Esophagus muscularis mucosa (tissue), 4 donors: ENCODE results near the gene PTPN11. TPM values are rescaled to one million over a fixed set of nuclear protein-coding genes. Genes with fewer than 3 reads are reported as not detected.

ENCODE experiments used
- DNase-seq: peaks from one replicate; pipeline ENCODE4 v3.0.0-alpha.2; 2017; ENCODE audit errors: extremely low spot score
- H3K27ac ChIP-seq, 4 donors: fragments of 200-600 bp; sonication (generic); replicated peaks in 1 of 4; 1 replicate in 3 of 4; 2 replicates in 1 of 4; pipeline ENCODE4 v1.5.1; 2016 to 2019; ENCODE audit warnings: mild to moderate bottlenecking in 1 of 4
- H3K27me3 ChIP-seq, 4 donors: fragments of 200-600 bp; sonication (generic); one replicate each; pipeline versions ENCODE4 v1.5.1 to v1.6.0; 2016 to 2019
- H3K36me3 ChIP-seq, 4 donors: fragments of 200-600 bp; sonication (generic); one replicate each; pipeline ENCODE4 v1.5.1; 2016 to 2019
- H3K4me1 ChIP-seq, 4 donors: fragments of 200-600 bp; sonication (generic); one replicate each; pipeline ENCODE4 v1.5.1; 2016 to 2019
- H3K4me3 ChIP-seq, 4 donors: fragments of 200-600 bp; sonication (generic); 1 replicate in 2 of 4; 2 replicates in 2 of 4; pipeline ENCODE4 v1.5.1; 2016 to 2019; ENCODE audit warnings: mild to moderate bottlenecking in 4 of 4, moderate library complexity in 1 of 4
- H3K9me3 ChIP-seq, 4 donors: fragments of 200-600 bp; sonication (generic); 1 replicate in 3 of 4; 2 replicates in 1 of 4; pipeline ENCODE4 v1.5.1; 2016 to 2019
- CTCF ChIP-seq, 3 experiments: fragments of 200-600 bp in 2 of 3; fragments of 450-650 bp in 1 of 3; sonication (generic) in 2 of 3; IDR thresholded peaks; one replicate each; pipeline ENCODE4 v1.5.1; 2017 to 2019; ENCODE audit warnings: antibody characterized with exemption in 3 of 3, mild to moderate bottlenecking in 2 of 3, moderate library complexity in 1 of 3
- EP300 ChIP-seq: sonication (generic); formaldehyde crosslinking; IDR thresholded peaks from one replicate; pipeline ENCODE4 v1.6.1; 2017; ENCODE audit warnings: antibody characterized with exemption
- POLR2A ChIP-seq: fragments of 450-650 bp; IDR thresholded peaks from one replicate; pipeline ENCODE4 v1.6.1; 2017; ENCODE audit warnings: antibody characterized with exemption, moderate library complexity, mild to moderate bottlenecking, low read depth
- POLR2AphosphoS5 ChIP-seq, 2 donors: sonication (generic); formaldehyde crosslinking; IDR thresholded peaks; one replicate each; pipeline ENCODE4 v1.6.1; 2017; ENCODE audit warnings: antibody characterized with exemption in 2 of 2
- WGBS: methylation state at CpG from one replicate; pipeline ENCODE4 v1.1.5; 2018; 5-methylcytosine and 5-hydroxymethylcytosine counted together
- intact Hi-C: fragments of 100-400 bp; cut with DNase I; formaldehyde crosslinking; loops from one replicate; pipeline ENCODE4 v1.15.1; 2023
- total RNA-seq, 4 donors: library from RNA; depleted of rRNA; stranded (reverse); fragments of >200 nt; gene quantifications; one replicate each; pipeline versions ENCODE4 v1.1.0 to v1.2.1, GENCODE V29; 2016

PTPN11 gene
- total RNA-seq, 4 donors from 2014 or later: 132 to 142 (median 139) TPM

- 91% methylated on average over 4 of the region's 4 CpGs for WGBS
- no peak for DNase-seq
- H3K27ac ChIP-seq: no peak overlapping the region
- H3K27me3 ChIP-seq: no peaks in the 10 kb centered on the region
- no peak for TF ChIP-seq CTCF (IDR thresholded peaks at IDR 0.05)
- no peak for TF ChIP-seq POLR2AphosphoS5 (IDR thresholded peaks at IDR 0.05)
- no peak for TF ChIP-seq EP300
- TF ChIP-seq POLR2A: no peak
- no peaks in the 10 kb centered on the region for H3K9me3 ChIP-seq
- H3K4me3 ChIP-seq: no peak overlapping the region
- H3K4me1 ChIP-seq: no peaks in the 10 kb centered on the region
- no peaks in the 10 kb centered on the region for H3K36me3 ChIP-seq
- intact Hi-C loops: no loop called here
Observed at GRCh38 chr12:112524269-112524668, 105.5 kb downstream of the PTPN11 start.

GRCh38 chr12:112524676-112525425, 106.1 kb downstream of the PTPN11 start:
- H3K4me1 ChIP-seq: no peaks in the 10 kb centered on the region
- no peaks in the 10 kb centered on the region for H3K36me3 ChIP-seq
- no peak for DNase-seq
- H3K27ac ChIP-seq: no peak overlapping the region
- intact Hi-C loops: no loop called here
- no peaks in the 10 kb centered on the region for H3K27me3 ChIP-seq
- WGBS: 57% methylated on average over 5 of the region's 5 CpGs
- H3K9me3 ChIP-seq: no peaks in the 10 kb centered on the region
- TF ChIP-seq POLR2A (no peak), CTCF (IDR thresholded peaks at IDR 0.05) (no peak), EP300 (no peak), POLR2AphosphoS5 (IDR thresholded peaks at IDR 0.05) (no peak)
- no peak overlapping the region for H3K4me3 ChIP-seq

- no peak overlapping the region for H3K4me3 ChIP-seq
- no peaks in the 10 kb centered on the region for H3K9me3 ChIP-seq
- DNase-seq: no peak
- H3K27me3 ChIP-seq: no peaks in the 10 kb centered on the region
- H3K27ac ChIP-seq: no peak overlapping the region
- 95% methylated on average over 6 of the region's 6 CpGs for WGBS
- intact Hi-C loops: no loop called here
- TF ChIP-seq POLR2A: no peak
- TF ChIP-seq EP300: no peak
- no peaks in the 10 kb centered on the region for H3K4me1 ChIP-seq
- no peaks in the 10 kb centered on the region for H3K36me3 ChIP-seq
Observed at GRCh38 chr12:112525426-112525809, 106.7 kb downstream of the PTPN11 start.

GRCh38 chr12:112527082-112527481, 108.3 kb downstream of the PTPN11 start:
- intact Hi-C loops: no loop called here
- H3K4me1 ChIP-seq: no peaks in the 10 kb centered on the region
- TF ChIP-seq EP300: no peak
- H3K27me3 ChIP-seq: no peaks in the 10 kb centered on the region
- no peaks in the 10 kb centered on the region for H3K36me3 ChIP-seq
- no peaks in the 10 kb centered on the region for H3K9me3 ChIP-seq
- DNase-seq: no peak
- H3K4me3 ChIP-seq: no peak overlapping the region
- no peak overlapping the region for H3K27ac ChIP-seq

GRCh38 chr12:112527501-112527900, 108.8 kb downstream of the PTPN11 start:
- no peaks in the 10 kb centered on the region for H3K9me3 ChIP-seq
- 85% methylated on average over 4 of the region's 4 CpGs for WGBS
- H3K36me3 ChIP-seq: no peaks in the 10 kb centered on the region
- H3K4me1 ChIP-seq: no peaks in the 10 kb centered on the region
- no peak overlapping the region for H3K4me3 ChIP-seq
- no peaks in the 10 kb centered on the region for H3K27me3 ChIP-seq
- TF ChIP-seq POLR2AphosphoS5 (IDR thresholded peaks at IDR 0.05) (no peak), CTCF (IDR thresholded peaks at IDR 0.05) (no peak), POLR2A (no peak), EP300 (no peak)
- no peak for DNase-seq
- intact Hi-C loops: no loop called here
- no peak overlapping the region for H3K27ac ChIP-seq

GRCh38 chr12:112528521-112528920, 109.8 kb downstream of the PTPN11 start:
- 100% methylated on average over 1 of the region's 1 CpG for WGBS
- no peak overlapping the region for H3K27ac ChIP-seq
- intact Hi-C loops: no loop called here
- no peak for DNase-seq
- TF ChIP-seq CTCF (IDR thresholded peaks at IDR 0.05): no peak
- TF ChIP-seq EP300: no peak
- no peak for TF ChIP-seq POLR2A
- no peak for TF ChIP-seq POLR2AphosphoS5 (IDR thresholded peaks at IDR 0.05)
- H3K36me3 ChIP-seq: no peaks in the 10 kb centered on the region
- H3K9me3 ChIP-seq: no peaks in the 10 kb centered on the region
- H3K4me3 ChIP-seq: no peak overlapping the region
- no peaks in the 10 kb centered on the region for H3K27me3 ChIP-seq
- no peaks in the 10 kb centered on the region for H3K4me1 ChIP-seq
